Mammary microvascular endothelial cell (primary cell): ENCODE data around the gene PLPP3. TPM values are rescaled to one million over a fixed set of nuclear protein-coding genes. Genes with fewer than 3 reads are reported as not detected.

Experiments
- total RNA-seq: library from RNA; depleted of rRNA; stranded (reverse); fragments of >200 nt; gene quantifications from 2 replicates; pipeline ENCODE4 v1.2.3, GENCODE V29; 2015

Gene PLPP3
- 20.9 and 22.8 TPM in 2 replicates for total RNA-seq

GRCh38 chr1:56578963-56579875 lies at the start of gene PLPP3:
PLPP3 (minus strand) TSS chr1:56579563; CDS start chr1:56579016, 547 bp downstream.

Other genes with a start within 250 kb of the PLPP3 start
- gene PRKAA2, start 65.8 kb upstream of the PLPP3 start, total RNA-seq, result 0.10 and 0.27 TPM in 2 replicates
- not detected in 2 replicates for gene FYB2, start 239.8 kb upstream of the PLPP3 start, total RNA-seq